HepG2 (cell line): ENCODE data around the gene TARBP2. TPM values are rescaled to one million over a fixed set of nuclear protein-coding genes. Genes with fewer than 3 reads are reported as not detected.

Experiments used
- BRF2 ChIP-seq: sonication (generic); formaldehyde crosslinking; IDR thresholded peaks from 2 replicates; pipeline ENCODE4 v1.8.1; 2022; ENCODE audit warnings: mild to moderate bottlenecking, missing genetic modification reagents
- CREB1 ChIP-seq, 2 experiments: fragments of 450-650 bp in 1 of 2; IDR thresholded peaks; 2 replicates each; pipeline ENCODE4 v1.6.1; 2016 to 2017; ENCODE audit warnings: control low read depth in 1 of 2, mild to moderate bottlenecking in 1 of 2, missing compliant biosample characterization in 1 of 2, missing genetic modification characterization in 1 of 2
- ETV6 ChIP-seq: sonication (generic); formaldehyde crosslinking; conservative IDR thresholded peaks from 2 replicates; pipeline ENCODE4 v1.4.0; 2020; ENCODE audit warnings: missing genetic modification reagents
- FOXJ3 ChIP-seq: sonication (generic); formaldehyde crosslinking; IDR thresholded peaks from 2 replicates; pipeline ENCODE4 v1.4.0; 2020; ENCODE audit warnings: missing genetic modification reagents, mild to moderate bottlenecking, borderline replicate concordance
- GPBP1L1 ChIP-seq: sonication (generic); formaldehyde crosslinking; IDR thresholded peaks from 2 replicates; pipeline ENCODE4 v1.5.0; 2020; ENCODE audit warnings: mild to moderate bottlenecking, missing genetic modification reagents
- HBP1 ChIP-seq: IDR thresholded peaks from 2 replicates; pipeline ENCODE4 v1.6.1; 2016; ENCODE audit warnings: low read depth, control low read depth
- MEIS1 ChIP-seq: sonication (generic); formaldehyde crosslinking; IDR thresholded peaks from 2 replicates; pipeline ENCODE4 v1.9.0; 2021; ENCODE audit warnings: mild to moderate bottlenecking, missing genetic modification reagents, moderate library complexity, borderline replicate concordance
- NFRKB ChIP-seq: fragments of 450-650 bp; IDR thresholded peaks from 2 replicates; pipeline ENCODE4 v1.6.1; 2017
- PBX2 ChIP-seq: IDR thresholded peaks from 2 replicates; pipeline ENCODE4 v1.6.1; 2016; ENCODE audit warnings: control low read depth
- POLR2G ChIP-seq: fragments of 200-400 bp; formaldehyde crosslinking; IDR thresholded peaks from 2 replicates; pipeline ENCODE4 v1.6.1; 2018; ENCODE audit warnings: mild to moderate bottlenecking, low read depth, low read length, moderate library complexity
- RARG ChIP-seq: sonication (generic); formaldehyde crosslinking; IDR thresholded peaks from 2 replicates; pipeline ENCODE4 v1.4.0; 2020; ENCODE audit warnings: low read depth, mild to moderate bottlenecking, missing genetic modification reagents
- REXO4 ChIP-seq: sonication (generic); formaldehyde crosslinking; IDR thresholded peaks from 2 replicates; pipeline ENCODE4 v1.8.0; 2022; ENCODE audit warnings: missing genetic modification reagents, mild to moderate bottlenecking, borderline replicate concordance
- SP2 ChIP-seq: sonication (generic); formaldehyde crosslinking; IDR thresholded peaks from 2 replicates; pipeline ENCODE4 v1.5.1; 2020; ENCODE audit warnings: mild to moderate bottlenecking, missing genetic modification reagents
- WIZ ChIP-seq: sonication (generic); formaldehyde crosslinking; IDR thresholded peaks from 2 replicates; pipeline ENCODE4 v1.5.1; 2020; ENCODE audit warnings: mild to moderate bottlenecking, missing genetic modification reagents
- ZGPAT ChIP-seq: IDR thresholded peaks from 2 replicates; pipeline ENCODE4 v1.6.1; 2016; ENCODE audit warnings: mild to moderate bottlenecking
- ZKSCAN5 ChIP-seq: sonication (generic); formaldehyde crosslinking; IDR thresholded peaks from 2 replicates; pipeline ENCODE4 v1.5.1; 2020; ENCODE audit warnings: mild to moderate bottlenecking, missing genetic modification reagents
- ZNF180 ChIP-seq: sonication (generic); formaldehyde crosslinking; IDR thresholded peaks from 2 replicates; pipeline ENCODE4 v1.4.0; 2020; ENCODE audit warnings: low read depth, missing genetic modification reagents, borderline replicate concordance
- ZNF430 ChIP-seq: sonication (generic); formaldehyde crosslinking; IDR thresholded peaks from 2 replicates; pipeline ENCODE4 v1.9.0; 2021; ENCODE audit warnings: mild to moderate bottlenecking, missing genetic modification reagents
- ZNF691 ChIP-seq: sonication (generic); formaldehyde crosslinking; IDR thresholded peaks from 2 replicates; pipeline ENCODE4 v1.4.0; 2020; ENCODE audit warnings: missing genetic modification reagents, low read depth, mild to moderate bottlenecking, borderline replicate concordance
- ZNF713 ChIP-seq: sonication (generic); formaldehyde crosslinking; IDR thresholded peaks from 2 replicates; pipeline ENCODE4 v1.4.0; 2020; ENCODE audit warnings: mild to moderate bottlenecking, missing genetic modification reagents
- ZSCAN20 ChIP-seq: sonication (generic); formaldehyde crosslinking; IDR thresholded peaks from 2 replicates; pipeline ENCODE4 v1.4.0; 2020; ENCODE audit warnings: missing genetic modification reagents, mild to moderate bottlenecking, borderline replicate concordance
- ZSCAN30 ChIP-seq: sonication (generic); formaldehyde crosslinking; IDR thresholded peaks from 2 replicates; pipeline ENCODE4 v1.5.0; 2020; ENCODE audit warnings: mild to moderate bottlenecking, missing genetic modification reagents
- polyA plus RNA-seq, 8 experiments: library from polyadenylated mRNA; depleted of rRNA in 3 of 8; stranded (reverse) in 7 of 8; unstranded in 1 of 8; fragments of >200 nt; fragmentation: Illumina TruSeq in 4 of 8; extraction: Trizol in 4 of 8; gene quantifications; 2 replicates each; pipeline versions ENCODE4 v1.2.1 to v1.2.3, GENCODE V29; 2011 to 2016; ENCODE audit warnings: low read depth in 4 of 8, missing spikeins in 1 of 8, mixed read lengths in 1 of 8; ENCODE audit not compliant: insufficient read depth in 1 of 8
- total RNA-seq, 5 experiments: library from RNA; depleted of rRNA; stranded (reverse); fragments of >200 nt; fragmentation: Illumina TruSeq; extraction: Trizol; gene quantifications; 2 replicates each; pipeline ENCODE4 v1.2.3, GENCODE V29; 2016; ENCODE audit warnings: low read depth in 1 of 5

Gene TARBP2
- total and polyA plus RNA-seq, 2 of the 13 experiments (the other 11 are each of a cell fraction or from before 2014, with no cell fraction given) = 47.0 to 55.5 TPM

- TF ChIP-seq GPBP1L1 (CRISPR knock-in tag) (no peak), ZNF430 (no peak), REXO4 (no peak), ZGPAT (CRISPR knock-in tag) (peak; percentile 95), ZSCAN30 (CRISPR knock-in tag) (no peak), CREB1 (IDR thresholded peaks at IDR 0.05) (no peak), CREB1 (CRISPR knock-in tag; IDR thresholded peaks at IDR 0.05) (peak; percentile 78), WIZ (CRISPR knock-in tag) (no peak), BRF2 (CRISPR knock-in tag) (no peak), POLR2G (no peak), SP2 (CRISPR knock-in tag) (no peak), NFRKB (no peak), ZSCAN20 (no peak), RARG (CRISPR knock-in tag) (no peak), ZKSCAN5 (no peak), FOXJ3 (CRISPR knock-in tag) (peak; percentile 92), MEIS1 (no peak), ZNF691 (CRISPR knock-in tag) (peak; percentile 59; the same call in 1 of the 2 replicates), ZNF713 (CRISPR knock-in tag) (no peak), ETV6 (CRISPR knock-in tag) (no peak), HBP1 (CRISPR knock-in tag) (peak; percentile 63; the same call in 1 of the 2 replicates), ZNF180 (CRISPR knock-in tag) (no peak), PBX2 (CRISPR knock-in tag) (no peak)
Measured at GRCh38 chr12:53538209-53538689, 37.2 kb downstream of the TARBP2 start (continued).
